Measurements from ENCODE around the gene ABHD5.
"Not testable (repeated sequence)": the region's sequence is repeated elsewhere in the genome, so short reads cannot be mapped to it uniquely, and the experiment has no call there.

ABHD5 gene

GRCh38 chr3:43690400-43691119 is at the start of gene ABHD5:
TSS of gene ABHD5 (plus strand) at chr3:43690938. CDS start at chr3:43690993, 55 bp downstream.
- peak; percentile 94 for DNase-seq

- no peak for DNase-seq
These were observed 49.2 kb upstream of the ABHD5 start for GRCh38 chr3:43641306-43642114.

GRCh38 chr3:43644443-43644842 is 46.3 kb upstream of the ABHD5 start:
- DNase-seq = no peak

- no peak for DNase-seq
These were observed 43.2 kb upstream of the ABHD5 start for GRCh38 chr3:43647331-43648166.

DNA sequence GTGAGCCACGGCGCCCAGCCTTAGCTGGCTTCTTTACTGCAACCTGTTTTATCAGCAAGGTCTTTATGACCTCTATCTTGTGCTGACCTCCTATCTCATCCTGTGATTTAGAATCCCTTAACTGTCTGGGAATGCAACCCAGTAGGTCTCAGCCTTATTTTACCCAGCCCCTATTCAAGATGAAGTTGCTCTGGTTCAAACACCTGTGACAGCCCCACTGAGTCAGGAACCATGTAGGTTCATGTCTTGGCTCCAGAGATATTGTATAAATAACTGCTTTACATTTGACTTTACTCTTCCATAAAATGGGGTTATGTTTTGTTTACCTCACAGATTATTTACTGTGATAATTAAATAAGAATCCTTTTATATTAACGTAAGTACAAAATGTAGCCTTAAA is 41.8 kb upstream of the ABHD5 start:
- DNase-seq = no peak

- no peak for DNase-seq
These were observed 41.3 kb upstream of the ABHD5 start for GRCh38 chr3:43649365-43649968.

DNA sequence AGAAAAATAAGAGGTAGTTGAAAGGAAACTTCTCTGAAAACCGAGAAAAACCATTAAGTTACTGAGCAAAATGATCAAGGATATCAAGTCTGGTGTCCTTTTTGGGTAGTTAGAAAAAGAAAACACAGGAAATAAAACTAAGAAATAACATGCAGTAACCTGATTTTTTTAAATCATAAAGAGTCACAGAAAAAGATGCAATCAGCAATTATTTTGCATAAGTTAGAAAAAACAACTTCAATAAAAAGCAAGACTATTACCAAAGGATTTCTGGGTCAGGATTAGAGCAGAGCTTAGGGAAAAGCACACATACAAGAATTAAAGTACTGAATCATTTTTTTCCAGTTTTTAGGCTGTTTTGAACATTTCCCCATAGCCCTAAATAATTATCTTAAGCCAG is 40.4 kb upstream of the ABHD5 start:
- DNase-seq = no peak

GRCh38 chr3:43656390-43656789 is 34.3 kb upstream of the ABHD5 start:
- DNase-seq = not testable (repeated sequence)

GRCh38 chr3:43659250-43659880 is 31.4 kb upstream of the ABHD5 start:
- DNase-seq = no peak

- DNase-seq = not testable (repeated sequence)
These were observed 29.4 kb upstream of the ABHD5 start for GRCh38 chr3:43661376-43661775.

DNA sequence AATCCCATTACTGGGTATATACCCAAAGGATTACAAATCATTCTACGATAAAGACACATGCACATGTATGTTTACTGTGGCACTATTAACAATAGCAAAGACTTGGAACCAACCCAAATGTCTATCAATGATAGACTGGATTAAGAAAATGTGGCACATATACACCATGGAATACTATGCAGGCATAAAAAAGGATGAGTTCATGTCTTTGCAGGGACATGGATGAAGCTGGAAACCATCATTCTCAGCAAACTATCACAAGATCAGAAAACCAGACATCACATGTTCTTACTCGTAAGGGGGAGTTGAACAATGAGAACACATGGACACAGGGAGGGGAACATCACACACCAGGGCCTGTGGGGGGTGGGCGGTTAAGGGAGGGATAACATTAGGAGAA is 25.7 kb upstream of the ABHD5 start:
- DNase-seq = not testable (repeated sequence)

DNA sequence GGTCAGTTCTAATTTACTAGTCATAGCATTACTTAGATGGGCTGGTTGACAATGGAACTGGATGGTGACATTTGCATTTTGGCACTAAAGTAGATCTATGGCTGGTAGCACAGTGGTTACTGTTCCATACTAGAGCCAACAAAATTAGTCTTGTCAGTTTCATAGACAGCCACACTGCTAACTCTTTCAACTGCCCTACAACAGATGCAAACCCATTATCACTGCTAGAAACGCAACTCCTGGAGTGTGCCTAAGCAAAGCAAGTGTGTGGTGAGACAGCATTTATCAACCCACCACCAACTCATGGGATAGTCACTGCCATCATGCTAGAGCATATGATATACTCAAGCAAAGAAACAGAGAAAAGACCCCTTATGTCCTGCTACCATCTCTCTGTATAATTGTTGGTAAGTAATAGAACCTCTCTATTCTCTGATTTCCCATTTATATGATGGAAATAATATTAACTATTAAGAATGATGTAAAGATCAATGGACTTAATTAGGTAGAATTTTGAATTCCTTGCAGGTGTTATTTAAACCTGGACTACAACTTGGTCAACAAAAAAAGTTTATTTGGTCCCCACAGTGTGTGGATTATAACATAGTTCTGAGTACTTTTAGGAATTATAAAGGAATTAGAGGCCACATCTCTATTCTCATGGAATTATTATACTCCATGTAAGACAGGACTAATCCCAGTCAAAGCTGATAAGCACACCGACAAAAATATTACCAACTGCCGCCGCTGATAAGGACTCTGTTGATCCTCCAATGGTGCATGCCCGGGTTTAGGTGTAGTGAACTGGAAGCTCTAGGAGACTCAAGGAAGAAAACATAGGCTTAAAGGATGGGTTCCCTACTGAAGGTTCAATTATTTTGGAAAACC is 19.9 kb upstream of the ABHD5 start:
- no peak for DNase-seq

- DNase-seq = no peak
These were observed 16.2 kb upstream of the ABHD5 start for GRCh38 chr3:43674345-43675085.

- no peak for DNase-seq
These were observed 15.1 kb upstream of the ABHD5 start for GRCh38 chr3:43675593-43675992.

- no peak for DNase-seq
These were observed 14.3 kb upstream of the ABHD5 start for GRCh38 chr3:43676441-43676840.

- DNase-seq = not testable (repeated sequence)
These were observed 12.4 kb upstream of the ABHD5 start for GRCh38 chr3:43678375-43678774.

- DNase-seq = not testable (repeated sequence)
These were observed 11.8 kb upstream of the ABHD5 start for GRCh38 chr3:43678887-43679449.

- DNase-seq = not testable (repeated sequence)
These were observed 9.9 kb upstream of the ABHD5 start for GRCh38 chr3:43680857-43681256.

GRCh38 chr3:43684944-43685343 is 5.8 kb upstream of the ABHD5 start:
- DNase-seq = no peak

GRCh38 chr3:43685921-43686320 is 4.8 kb upstream of the ABHD5 start:
- no peak for DNase-seq

Data from activated CD4-positive, alpha-beta T cell treated with anti-CD3 and anti-CD28 coated beads, Interleukin-10, Interleukin-2, amounts not matched to agents 100 ng/mL and 50 ng/mL, durations not matched to agents 16 hours and 8 hours (primary cell).